ENCODE measurements around the gene ASPSCR1.

Gene ASPSCR1

DNA sequence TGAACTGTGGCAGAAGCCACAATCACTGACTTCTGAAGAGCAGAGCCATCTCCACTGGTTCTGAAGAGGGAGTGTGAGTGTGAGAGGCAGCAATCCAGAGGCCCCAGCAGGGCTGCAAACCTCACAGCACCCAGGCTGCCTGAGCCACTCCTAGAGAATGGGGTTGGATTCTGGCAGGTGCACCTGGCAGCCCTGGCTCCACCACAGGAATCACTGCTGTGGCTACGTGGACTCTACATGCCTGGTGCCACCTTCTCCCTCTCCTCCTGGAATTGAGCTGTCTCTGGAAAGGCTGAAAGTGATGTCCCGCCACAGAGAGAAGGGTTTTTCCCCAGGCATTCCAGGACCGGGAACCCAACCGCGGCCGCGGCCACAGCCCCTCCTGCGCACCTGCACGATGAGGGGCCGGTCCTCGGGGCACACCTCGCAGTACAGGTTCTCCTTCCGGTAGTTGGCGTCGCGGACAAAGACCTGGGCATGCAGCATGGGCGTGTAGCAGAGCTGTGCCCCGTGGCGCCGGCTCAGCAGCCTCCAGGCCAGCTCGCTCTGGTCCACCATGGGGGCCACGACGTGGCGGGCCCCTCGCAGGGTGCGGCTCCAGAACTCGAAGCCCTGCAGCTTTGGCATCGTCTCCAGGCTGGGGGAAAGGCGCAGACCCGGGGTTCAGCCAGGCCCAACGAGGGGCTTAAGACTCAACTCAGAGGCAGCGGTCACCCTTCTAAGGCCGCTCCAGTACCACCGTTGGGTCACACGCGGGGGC lies 87.2 kb downstream of the ASPSCR1 start:
- no peak for DNase-seq (ENCODE audit: low spot score)
- TF ChIP-seq, protein P1, sequence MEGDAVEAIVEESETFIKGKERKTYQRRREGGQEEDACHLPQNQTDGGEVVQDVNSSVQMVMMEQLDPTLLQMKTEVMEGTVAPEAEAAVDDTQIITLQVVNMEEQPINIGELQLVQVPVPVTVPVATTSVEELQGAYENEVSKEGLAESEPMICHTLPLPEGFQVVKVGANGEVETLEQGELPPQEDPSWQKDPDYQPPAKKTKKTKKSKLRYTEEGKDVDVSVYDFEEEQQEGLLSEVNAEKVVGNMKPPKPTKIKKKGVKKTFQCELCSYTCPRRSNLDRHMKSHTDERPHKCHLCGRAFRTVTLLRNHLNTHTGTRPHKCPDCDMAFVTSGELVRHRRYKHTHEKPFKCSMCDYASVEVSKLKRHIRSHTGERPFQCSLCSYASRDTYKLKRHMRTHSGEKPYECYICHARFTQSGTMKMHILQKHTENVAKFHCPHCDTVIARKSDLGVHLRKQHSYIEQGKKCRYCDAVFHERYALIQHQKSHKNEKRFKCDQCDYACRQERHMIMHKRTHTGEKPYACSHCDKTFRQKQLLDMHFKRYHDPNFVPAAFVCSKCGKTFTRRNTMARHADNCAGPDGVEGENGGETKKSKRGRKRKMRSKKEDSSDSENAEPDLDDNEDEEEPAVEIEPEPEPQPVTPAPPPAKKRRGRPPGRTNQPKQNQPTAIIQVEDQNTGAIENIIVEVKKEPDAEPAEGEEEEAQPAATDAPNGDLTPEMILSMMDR (IDR thresholded peaks at IDR 0.05), result no peak
- Histone ChIP-seq H3K27ac (peak overlapping the region in 1 of 2 donors; percentile 86), H3K4me3 (peak overlapping the region; percentile 87)

DNA sequence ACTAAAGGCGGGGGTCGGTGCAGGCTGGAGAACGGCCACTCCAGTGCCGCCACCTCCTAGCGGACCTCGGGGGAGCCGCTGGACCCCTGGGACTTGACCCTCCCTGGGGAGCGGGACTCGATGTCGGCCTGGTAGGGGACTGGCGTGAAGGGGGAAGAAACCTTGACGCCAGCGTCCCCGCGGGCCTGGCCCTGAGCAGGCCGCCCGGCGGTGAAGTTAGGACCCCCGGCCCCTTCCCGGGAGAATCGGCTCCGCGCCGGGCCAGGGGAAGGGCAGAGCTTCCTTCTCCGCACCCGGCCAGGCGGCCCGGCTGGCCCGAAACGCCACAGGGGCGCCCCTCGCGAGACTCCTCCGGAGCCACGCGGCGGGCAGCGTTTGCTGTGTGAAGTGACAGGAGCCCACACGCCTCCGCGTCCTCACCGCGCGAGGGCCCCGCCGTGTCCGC lies 87.8 kb downstream of the ASPSCR1 start:
- TF ChIP-seq, protein P1 (IDR thresholded peaks at IDR 0.05), result no peak

DNA sequence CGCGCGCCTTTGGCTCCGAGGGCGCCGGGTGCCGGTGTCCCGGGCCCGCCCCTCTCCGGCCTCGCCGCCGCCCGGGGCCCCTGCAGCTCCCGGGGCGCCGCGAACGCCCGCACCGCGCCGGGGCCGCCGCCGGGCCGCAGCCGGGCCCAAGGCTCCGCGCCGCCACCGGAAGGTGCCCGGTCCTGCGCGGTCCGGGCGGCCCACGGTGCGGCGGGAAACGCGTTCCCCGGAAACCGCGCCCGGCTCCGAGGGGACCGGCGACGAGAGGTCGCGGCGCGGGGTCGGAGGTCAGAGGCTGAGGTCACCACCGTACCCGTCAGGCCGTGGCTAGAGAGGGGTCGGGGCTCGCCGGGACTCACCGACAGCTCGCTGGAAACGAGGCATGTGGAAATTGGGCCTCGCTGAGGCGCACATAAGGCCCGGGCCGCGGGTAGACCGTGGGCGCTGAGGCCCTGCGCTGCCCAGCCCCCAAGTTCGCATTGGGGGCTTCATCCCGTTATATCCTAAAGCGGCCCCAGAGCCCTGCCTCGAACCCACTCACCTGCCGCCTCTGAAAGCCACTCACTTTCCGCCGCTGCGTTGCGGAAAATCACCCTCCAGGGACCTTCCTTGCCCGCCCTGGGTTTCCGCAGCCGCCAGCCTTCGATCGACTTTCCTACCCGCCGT lies 88.3 kb downstream of the ASPSCR1 start, which contains the start of gene DUS1L:
TSS of gene DUS1L (minus strand) at position 167 of the 666 bp plus-strand sequence. CDS start 745 bp downstream, outside the sequence.
- no peak for DNase-seq (ENCODE audit: low spot score)
- TF ChIP-seq, protein P1 (IDR thresholded peaks at IDR 0.05), result no peak
- Histone ChIP-seq H3K27ac (peak within 1 kb of the TSS; percentile 86 to 88), H3K4me3 (peak within 1 kb of the TSS; percentile 87)

More for the DNA sequence above, 87.8 kb downstream of the ASPSCR1 start:
- no peak for DNase-seq (ENCODE audit: low spot score)
- Histone ChIP-seq H3K27ac (peak overlapping the region; percentile 50 to 86), H3K4me3 (peak overlapping the region; percentile 87)
